Hindlimb muscle (tissue), 1 donor: ENCODE results near the gene TRIO. TPM values are rescaled to one million over a fixed set of nuclear protein-coding genes. Genes with fewer than 3 reads are reported as not detected.

Experiments
- DNase-seq: peaks from one replicate; pipeline ENCODE4 v3.0.0-alpha.2; 2013
- polyA plus RNA-seq: library from polyadenylated mRNA; unstranded; fragments of 120-200 nt; gene quantifications from one replicate; pipeline ENCODE4 v1.2.1, GENCODE V29; 2013; ENCODE audit not compliant: insufficient read length

Gene TRIO
- polyA plus RNA-seq, 1 donor, result 181 TPM

DNA sequence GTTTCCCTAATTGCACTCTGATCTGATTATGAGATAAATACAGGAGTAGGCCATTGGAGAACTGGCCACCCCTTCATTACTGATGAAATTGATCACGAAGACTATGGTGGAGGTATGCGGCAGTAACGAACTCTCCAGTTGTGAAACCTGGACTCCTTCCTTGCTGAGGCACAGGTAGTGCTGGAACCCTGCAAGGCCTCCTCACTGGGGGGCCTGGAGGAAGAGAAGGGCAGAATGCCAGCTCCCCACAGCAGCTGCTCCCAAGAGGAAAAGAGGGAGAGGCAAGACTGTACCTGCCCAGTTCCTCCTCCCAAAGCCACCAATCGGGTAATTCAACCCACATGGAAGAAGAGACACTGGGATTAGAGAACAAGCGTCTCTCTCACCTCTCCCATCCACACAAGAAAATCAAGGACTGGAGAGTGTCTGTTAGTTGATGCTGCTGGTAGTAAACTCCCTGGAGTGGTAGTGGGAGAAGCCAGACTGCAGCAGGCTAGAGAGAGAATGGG lies 19.1 kb upstream of the TRIO start:
- DNase-seq, result no peak

DNA sequence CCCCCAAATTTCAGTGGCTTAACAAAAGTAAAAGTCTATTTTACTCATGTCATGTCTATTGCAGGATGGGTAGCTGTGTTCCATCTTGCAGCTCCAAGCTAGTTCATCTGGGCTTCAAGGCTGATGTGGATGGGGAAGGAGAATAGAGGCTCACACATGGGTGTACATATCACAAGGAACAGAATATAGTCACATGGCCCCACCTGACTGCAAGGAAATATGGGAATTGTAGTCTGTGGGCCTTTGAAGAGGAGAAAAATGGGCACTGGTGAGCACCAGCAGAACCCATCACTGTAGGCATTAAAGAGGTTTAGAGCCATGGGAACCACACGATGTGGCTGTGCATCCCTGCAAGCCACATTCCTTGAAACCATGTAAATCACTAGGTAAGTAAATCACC lies 17.9 kb upstream of the TRIO start:
- no peak for DNase-seq

DNA sequence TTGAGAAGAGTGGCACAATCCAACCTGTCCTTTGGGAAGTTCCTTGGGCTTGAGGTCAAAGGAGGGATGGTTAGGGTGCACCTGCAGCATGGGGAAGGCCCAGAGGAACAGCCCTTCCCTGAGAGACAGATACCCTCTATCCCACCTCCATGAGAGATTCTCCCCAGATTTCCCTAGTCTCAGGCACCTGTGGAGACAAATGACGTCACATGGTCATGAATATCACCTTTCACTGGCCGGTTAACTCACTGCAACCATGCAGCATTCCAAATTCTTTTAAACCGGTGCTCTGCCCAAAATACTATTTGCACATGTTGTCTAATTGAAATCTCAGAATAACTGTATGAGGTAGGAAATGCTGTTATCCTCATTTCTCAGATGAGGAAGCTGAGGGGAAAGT lies 15.6 kb upstream of the TRIO start:
- DNase-seq, result no peak

DNA sequence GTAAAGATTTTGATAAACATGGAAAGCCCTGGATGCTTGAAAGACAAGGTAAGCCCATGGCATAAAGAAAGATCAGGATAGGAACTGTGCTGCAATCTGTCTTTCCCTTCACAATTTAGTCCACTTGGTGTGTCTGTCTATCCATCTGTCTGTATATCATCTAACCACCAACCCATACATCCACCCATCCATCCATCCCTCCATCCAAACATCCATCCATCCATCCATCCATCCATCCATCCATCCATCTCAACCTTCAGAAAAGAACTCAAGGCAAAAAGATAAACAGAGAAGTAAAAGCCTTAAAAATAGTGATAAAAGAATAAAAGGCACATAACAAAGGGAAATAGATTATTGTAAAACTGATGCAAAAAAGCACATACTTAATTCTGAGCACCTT lies 15.1 kb upstream of the TRIO start:
- DNase-seq, result no peak

DNA sequence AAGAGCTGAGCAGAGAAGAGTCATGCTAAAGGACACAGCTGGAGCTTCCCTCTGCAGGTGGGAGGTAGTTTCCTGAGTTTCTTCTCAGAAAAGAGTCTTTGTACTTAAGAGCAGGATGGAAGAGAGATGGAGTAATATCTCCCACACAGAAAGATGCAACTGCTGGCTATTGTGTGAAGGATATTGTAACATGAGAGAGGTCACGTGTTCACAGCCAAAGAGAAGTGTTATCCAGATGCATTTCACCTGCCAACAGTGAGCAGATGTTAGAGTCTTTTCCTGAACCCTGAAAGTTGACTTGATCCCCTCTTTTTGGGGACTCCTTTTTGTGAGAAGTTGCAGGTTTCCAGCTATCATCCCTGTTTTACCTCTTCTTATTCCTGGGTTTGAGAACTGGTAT lies 14.0 kb upstream of the TRIO start:
- DNase-seq, result no peak

GRCh38 chr5:14131855-14132503 lies 11.2 kb upstream of the TRIO start:
- no peak for DNase-seq

DNA sequence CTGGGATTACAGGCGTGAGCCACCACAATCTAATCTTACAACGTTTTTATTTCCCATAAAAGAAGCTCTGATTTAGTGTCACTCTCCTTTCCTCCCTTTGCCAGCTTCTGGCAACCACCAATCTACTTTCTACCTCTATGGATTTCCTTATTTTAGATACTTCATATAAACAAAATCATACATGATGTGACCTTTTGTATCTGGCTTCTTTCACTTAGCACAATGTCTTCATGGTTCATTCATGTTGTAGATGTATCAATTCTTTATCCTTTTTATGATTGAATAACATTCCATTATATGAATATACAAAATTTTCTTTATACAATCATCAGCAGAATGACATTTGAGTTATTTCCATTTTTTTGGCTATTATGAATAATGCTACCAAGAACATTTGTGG lies 9.7 kb upstream of the TRIO start:
- no peak for DNase-seq

DNA sequence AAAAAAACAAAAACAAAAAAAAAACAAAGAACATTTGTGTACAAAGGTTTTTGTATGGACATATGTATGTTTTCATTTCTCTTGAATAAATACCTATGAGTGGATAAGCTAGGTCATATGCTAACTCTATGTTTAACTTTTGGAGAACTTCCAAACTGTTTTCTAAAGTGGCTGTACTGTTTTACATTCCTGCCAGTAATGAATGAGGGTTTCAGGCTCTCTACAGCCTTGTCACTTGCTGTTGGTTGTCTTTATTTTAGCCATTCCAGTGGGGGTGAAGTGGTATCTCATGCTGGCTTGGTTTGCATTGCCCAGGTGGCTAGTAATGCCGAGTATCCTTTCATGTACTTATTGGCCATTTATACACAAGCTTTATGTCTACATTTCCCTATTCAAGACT lies 9.1 kb upstream of the TRIO start:
- DNase-seq, result no peak

DNA sequence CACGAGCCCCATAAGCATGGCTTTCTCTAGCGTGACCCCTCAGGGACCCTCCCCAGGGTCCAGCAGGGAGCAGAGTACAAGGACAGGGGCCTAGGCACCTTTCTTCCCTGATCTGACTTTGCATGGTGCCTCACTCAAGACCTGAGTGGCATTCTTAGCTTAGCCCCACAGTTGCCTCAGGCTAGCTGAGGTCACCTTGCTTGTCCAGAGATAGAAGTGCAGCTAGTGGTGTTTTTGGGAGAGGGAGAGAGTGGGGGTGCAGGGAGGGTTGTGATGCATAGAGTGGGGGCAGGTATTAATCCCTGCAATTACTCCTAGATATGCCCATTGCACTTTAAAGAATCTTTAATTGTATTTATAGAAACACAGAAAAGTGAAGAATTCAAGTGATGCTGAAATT lies 8.4 kb upstream of the TRIO start:
- no peak for DNase-seq

- DNase-seq, result no peak
Observed at GRCh38 chr5:14135621-14136020, 7.5 kb upstream of the TRIO start.

- no peak for DNase-seq
Observed at GRCh38 chr5:14136228-14136627, 6.9 kb upstream of the TRIO start.

- no peak for DNase-seq
Observed at GRCh38 chr5:14138608-14139540, 4.3 kb upstream of the TRIO start.

- no peak for DNase-seq
Observed at GRCh38 chr5:14141764-14142163, 1.4 kb upstream of the TRIO start.

GRCh38 chr5:14142202-14142826 lies 828 bp upstream of the TRIO start:
- no peak for DNase-seq

DNA sequence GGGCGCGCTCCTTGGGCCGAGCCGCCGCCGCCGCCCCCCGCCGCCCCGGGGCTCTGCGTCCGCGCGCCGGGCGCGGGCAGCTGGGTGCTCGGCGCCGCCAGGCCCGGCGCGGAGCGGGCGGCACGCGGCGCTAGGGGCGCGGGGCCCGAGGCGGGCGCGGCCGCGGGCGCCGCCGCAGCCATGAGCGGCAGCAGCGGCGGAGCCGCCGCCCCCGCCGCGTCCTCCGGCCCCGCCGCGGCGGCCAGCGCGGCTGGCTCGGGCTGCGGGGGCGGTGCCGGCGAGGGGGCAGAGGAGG lies 351 bp downstream of the TRIO start:
- no peak for DNase-seq

DNA sequence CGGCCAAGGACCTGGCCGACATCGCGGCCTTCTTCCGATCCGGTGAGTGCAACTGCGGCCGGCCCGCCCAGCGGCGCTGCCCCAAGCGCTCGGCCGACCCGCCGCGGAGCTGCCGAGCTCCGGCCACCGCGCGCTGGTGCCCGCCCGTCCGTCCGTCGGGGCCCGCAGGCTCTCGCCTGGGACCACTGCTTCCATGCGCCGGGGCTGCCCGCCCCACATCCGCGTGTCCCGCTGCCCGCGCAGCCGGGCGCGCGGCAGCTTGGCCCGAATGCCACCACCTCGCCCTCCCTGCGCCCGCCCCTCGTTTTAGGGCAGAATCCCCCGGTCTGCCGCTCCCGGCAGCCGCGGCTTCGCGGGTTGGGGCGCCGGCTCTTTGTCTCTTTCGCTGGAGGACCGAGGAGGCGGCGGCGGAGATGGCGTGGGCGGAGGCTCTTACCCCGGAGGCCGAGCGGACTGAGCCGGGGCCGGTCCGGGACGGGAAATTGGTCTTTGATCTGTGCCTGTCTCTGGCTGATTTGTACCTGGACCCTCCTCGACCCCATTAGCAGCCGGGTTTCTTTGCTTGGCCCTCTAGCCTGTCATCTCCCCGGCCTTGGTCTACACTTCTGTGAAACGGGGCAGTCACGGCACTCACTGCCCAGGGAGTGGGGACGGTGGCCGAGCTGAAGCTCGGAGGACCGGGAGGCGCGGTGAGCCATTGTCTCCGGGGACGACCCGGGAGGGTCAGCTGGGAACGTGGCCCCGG lies 871 bp downstream of the TRIO start:
- peak; percentile 43 for DNase-seq

DNA sequence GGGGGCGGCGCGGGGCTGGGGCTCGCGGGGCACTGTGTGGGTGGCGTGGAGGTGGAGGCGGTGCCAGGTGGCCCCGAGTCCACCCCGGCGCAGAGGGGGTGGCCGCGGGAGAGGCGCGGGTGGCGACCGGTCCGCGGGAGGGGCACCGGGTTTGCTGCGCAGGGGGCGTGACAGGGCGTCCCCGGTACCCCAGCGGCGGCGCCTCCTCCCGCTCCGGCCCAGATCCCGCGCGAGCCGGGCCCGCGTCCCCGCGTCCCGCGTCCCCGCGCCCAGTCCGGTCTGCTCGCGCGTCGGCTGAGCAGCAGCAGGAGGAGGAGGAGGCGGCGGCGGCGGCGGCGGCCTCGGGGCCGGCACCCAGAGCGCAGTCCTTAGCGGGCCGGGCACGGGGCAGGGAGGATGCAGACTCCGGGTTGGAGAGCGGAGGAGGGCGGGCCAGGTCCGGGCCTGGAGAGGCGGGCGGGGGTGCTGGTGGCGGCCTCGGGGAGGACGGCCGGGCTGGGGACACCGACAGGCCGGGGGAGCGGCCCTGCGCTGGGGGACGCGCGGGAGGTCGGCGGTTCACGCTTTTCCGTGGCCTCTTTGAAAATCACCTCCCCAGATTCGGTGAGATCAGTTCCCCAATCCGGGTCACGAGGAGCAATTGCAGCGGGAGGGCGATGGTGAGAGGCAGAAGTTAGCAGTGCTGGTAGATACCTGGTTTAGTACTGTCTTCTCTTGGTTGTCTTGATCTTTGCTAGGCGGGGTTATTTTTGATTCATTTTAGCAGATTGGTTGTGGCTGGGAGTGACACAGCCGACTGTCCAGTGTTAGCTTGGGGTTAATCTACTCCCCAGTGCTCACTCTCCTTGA lies 1.7 kb downstream of the TRIO start:
- DNase-seq, result peak; percentile 56

DNA sequence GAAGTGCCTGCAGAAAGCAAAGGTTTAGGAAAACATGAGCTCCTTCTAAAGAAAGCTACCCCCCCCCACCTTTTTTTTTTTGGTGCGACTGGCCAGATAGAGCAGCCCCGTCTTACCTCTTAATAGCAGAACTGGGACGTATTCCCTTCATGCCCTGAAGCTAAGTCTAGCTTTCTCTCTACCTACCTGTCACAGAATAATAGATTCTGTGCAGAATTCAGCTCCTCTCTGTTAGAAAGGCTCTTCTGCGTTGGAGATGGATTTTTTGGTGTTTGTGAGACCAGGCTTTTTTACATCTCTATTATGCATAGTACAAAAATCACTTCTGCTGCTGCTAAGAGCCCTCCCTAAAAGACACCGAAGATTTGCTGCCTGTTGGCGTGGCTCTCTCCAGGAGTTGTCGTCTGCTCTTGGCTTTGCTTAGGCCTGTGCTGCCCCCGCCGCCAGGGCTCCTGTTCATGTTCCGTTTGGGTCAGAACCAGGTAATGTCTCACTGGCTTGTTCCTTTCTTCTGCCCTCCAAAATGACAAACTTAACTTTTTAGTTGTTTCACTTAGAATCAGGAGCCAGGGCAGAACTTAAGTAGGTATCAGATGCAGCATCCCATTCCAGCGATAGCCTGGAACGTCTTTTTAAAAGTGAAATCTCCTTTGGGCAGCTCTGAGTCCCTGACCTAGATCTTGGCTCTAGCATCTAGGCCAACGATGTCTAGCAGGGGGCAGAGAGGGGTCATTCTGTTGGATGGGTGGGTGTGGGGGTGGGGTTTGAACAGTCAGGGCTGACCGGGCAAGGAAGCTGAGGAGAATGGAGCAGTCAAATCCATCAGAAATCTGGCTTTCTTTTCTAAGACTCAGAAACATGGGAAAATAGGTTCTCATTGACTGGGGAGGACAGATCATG lies 2.5 kb downstream of the TRIO start:
- DNase-seq, result no peak

DNA sequence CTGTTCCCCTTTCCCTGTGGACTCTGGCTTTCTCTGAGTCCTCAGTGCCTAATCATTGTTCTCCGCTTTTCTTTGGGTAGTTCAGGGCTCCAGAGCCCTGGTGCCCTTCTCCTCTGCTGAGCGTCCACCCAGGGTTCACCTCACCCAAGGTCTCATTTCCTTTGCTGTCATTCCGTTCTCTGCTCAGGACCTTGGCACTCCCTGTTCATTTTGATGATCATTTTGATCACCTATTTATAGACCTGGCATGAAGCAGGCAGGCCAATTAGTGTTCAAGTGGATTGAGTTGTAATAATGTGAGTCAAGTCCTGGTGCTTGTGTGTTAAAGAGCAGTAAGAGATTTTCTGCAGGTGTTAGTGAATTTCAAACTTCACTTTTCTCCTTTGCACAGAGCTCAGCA lies 3.6 kb downstream of the TRIO start:
- DNase-seq, result no peak

DNA sequence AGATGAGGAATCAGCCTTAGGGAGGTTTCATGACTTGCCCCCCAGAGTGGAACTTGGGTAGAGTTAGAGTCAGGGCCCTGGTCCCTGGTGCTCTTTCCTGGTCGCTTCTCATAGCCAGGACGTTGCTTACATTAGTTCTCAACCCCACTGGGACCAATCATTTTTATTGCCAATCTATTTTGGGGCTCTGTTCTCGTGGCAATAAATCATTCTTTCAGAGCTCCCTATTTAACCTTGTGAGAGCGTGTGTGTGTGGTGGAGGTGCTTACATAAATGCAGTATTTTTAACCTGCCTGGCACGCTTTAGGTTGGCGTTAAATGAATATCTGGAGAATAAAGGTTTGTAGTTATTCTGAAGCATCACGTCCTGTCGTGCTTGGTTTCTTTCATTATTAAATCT lies 4.1 kb downstream of the TRIO start:
- DNase-seq, result no peak

GRCh38 chr5:14148483-14148882 lies 5.3 kb downstream of the TRIO start:
- DNase-seq, result no peak
